Activated T-cell treated with anti-CD3 and anti-CD28 coated beads for 24 hours (primary cell): ENCODE measurements around the gene KDM7A.

Source experiments
- DNase-seq: peaks from one replicate; pipeline ENCODE4 v3.0.0-alpha.2; 2020; ENCODE audit warnings: low read depth

KDM7A gene

GRCh38 chr7:140054751-140055150 lies 122.0 kb downstream of the KDM7A start:
- DNase-seq, result no peak

GRCh38 chr7:140053812-140054539 lies 122.8 kb downstream of the KDM7A start:
- no peak for DNase-seq

- no peak for DNase-seq
Observed at GRCh38 chr7:140051820-140052219, 125.0 kb downstream of the KDM7A start.

GRCh38 chr7:140050100-140050499 lies 126.7 kb downstream of the KDM7A start:
- no peak for DNase-seq

GRCh38 chr7:140049339-140050024 lies 127.3 kb downstream of the KDM7A start:
- DNase-seq, result no peak

GRCh38 chr7:140048989-140049338 lies 127.8 kb downstream of the KDM7A start:
- no peak for DNase-seq

GRCh38 chr7:140048138-140048537 lies 128.6 kb downstream of the KDM7A start:
- DNase-seq, result no peak

GRCh38 chr7:140047197-140047596 lies 129.6 kb downstream of the KDM7A start:
- DNase-seq, result no peak

- DNase-seq, result no peak
Observed at GRCh38 chr7:140045697-140046096, 131.1 kb downstream of the KDM7A start.

GRCh38 chr7:140044251-140044650 lies 132.5 kb downstream of the KDM7A start:
- DNase-seq, result no peak

GRCh38 chr7:140042386-140042670 lies 134.5 kb downstream of the KDM7A start:
- DNase-seq, result no peak

- DNase-seq, result no peak
Observed at GRCh38 chr7:140041659-140042385, 135.0 kb downstream of the KDM7A start.

GRCh38 chr7:140039896-140040295 lies 136.9 kb downstream of the KDM7A start:
- DNase-seq, result no peak

GRCh38 chr7:140039066-140039465 lies 137.7 kb downstream of the KDM7A start:
- DNase-seq, result no peak

- DNase-seq, result no peak
Observed at GRCh38 chr7:140036224-140036962, 140.4 kb downstream of the KDM7A start.

GRCh38 chr7:140035400-140036223 lies 141.2 kb downstream of the KDM7A start:
- no peak for DNase-seq
